ENCODE measurements around the gene STXBP1.

GRCh38 chr9:127693697-127694096, 81.6 kb downstream of the STXBP1 start:
- no peak for TF ChIP-seq TAF1 (IDR thresholded peaks at IDR 0.05; ENCODE audit: borderline replicate concordance, low read depth, low read length)
- TF ChIP-seq POLR2AphosphoS5 (IDR thresholded peaks at IDR 0.05; ENCODE audit: low read depth, low read length) = no peak
